ENCODE data around the gene ITPKB. TPM values are rescaled to one million over a fixed set of nuclear protein-coding genes. Genes with fewer than 3 reads are reported as not detected.

The ITPKB gene
- total and polyA plus RNA-seq, 8 donors = 25.0 to 38.7 (median 32.6) TPM

GRCh38 chr1:226733304-226733703 lies 5.8 kb downstream of the ITPKB start:
- no peak for TF ChIP-seq CTCF (IDR thresholded peaks at IDR 0.05)
- intact Hi-C loops (cut with DNase I) = loop anchor here in 1 of 2 donors (10.0 kb wide), 1 partner anchor 89 kb away; no protein-coding TSS in a partner anchor
- no peaks in the 10 kb centered on the region for H3K27me3 ChIP-seq
- H3K27ac ChIP-seq = no peak overlapping the region
- H3K4me3 ChIP-seq = peak overlapping the region in 1 of 2 donors; percentile 90
- ATAC-seq = no peak
- H3K9me3 ChIP-seq = no peaks in the 10 kb centered on the region
- no peak for DNase-seq
- H3K36me3 ChIP-seq = peaks cover 0 to 35% of the 10 kb centered on the region in 2 donors
- peaks cover 32 to 89% of the 10 kb centered on the region in 2 donors for H3K4me1 ChIP-seq

- peaks cover 0 to 40% of the 10 kb centered on the region in 2 donors for H3K36me3 ChIP-seq
- peaks cover 32 to 93% of the 10 kb centered on the region in 2 donors for H3K4me1 ChIP-seq
- H3K27me3 ChIP-seq = no peaks in the 10 kb centered on the region
- no peak for TF ChIP-seq CTCF (IDR thresholded peaks at IDR 0.05)
- no peak for DNase-seq
- H3K9me3 ChIP-seq = no peaks in the 10 kb centered on the region
- no peak overlapping the region for H3K27ac ChIP-seq
- no peak for ATAC-seq
- intact Hi-C loops (cut with DNase I) = loop anchor here in 1 of 2 donors (10.0 kb wide), 1 partner anchor 88 kb away; no protein-coding TSS in a partner anchor
- H3K4me3 ChIP-seq = peak overlapping the region in 1 of 2 donors; percentile 90
These were observed 6.2 kb downstream of the ITPKB start for GRCh38 chr1:226732856-226733291.

- intact Hi-C loops (cut with DNase I) = loop anchor here in 1 of 2 donors (10.0 kb wide), 1 partner anchor 87 kb away; no protein-coding TSS in a partner anchor
- H3K27ac ChIP-seq = peak overlapping the region in 1 of 2 donors; percentile 33
- no peak for TF ChIP-seq CTCF (IDR thresholded peaks at IDR 0.05)
- peak overlapping the region in 1 of 2 donors; percentile 11 for H3K4me3 ChIP-seq
- H3K27me3 ChIP-seq = no peaks in the 10 kb centered on the region
- DNase-seq = no peak
- peaks cover 0 to 39% of the 10 kb centered on the region in 2 donors for H3K36me3 ChIP-seq
- ATAC-seq = no peak
- peaks cover 24 to 98% of the 10 kb centered on the region in 2 donors for H3K4me1 ChIP-seq
- no peaks in the 10 kb centered on the region for H3K9me3 ChIP-seq
These were observed 7.7 kb downstream of the ITPKB start for GRCh38 chr1:226731257-226731893.

- no peaks in the 10 kb centered on the region for H3K9me3 ChIP-seq
- H3K4me1 ChIP-seq = peaks cover 24 to 98% of the 10 kb centered on the region in 2 donors
These were observed 8.2 kb downstream of the ITPKB start for GRCh38 chr1:226730836-226731235.

More at GRCh38 chr1:226730836-226731235, 8.2 kb downstream of the ITPKB start:
- DNase-seq = no peak
- intact Hi-C loops (cut with DNase I) = loop anchor here in 1 of 2 donors (10.0 kb wide), 1 partner anchor 86 kb away; no protein-coding TSS in a partner anchor
- H3K4me3 ChIP-seq = no peak overlapping the region
- ATAC-seq = no peak
- H3K36me3 ChIP-seq = peaks cover 0 to 39% of the 10 kb centered on the region in 2 donors
- no peak overlapping the region for H3K27ac ChIP-seq
- H3K27me3 ChIP-seq = no peaks in the 10 kb centered on the region
- no peak for TF ChIP-seq CTCF (IDR thresholded peaks at IDR 0.05)

All from left lung (tissue), 10 donors.